Thymus (tissue), 11 donors: ENCODE results near the gene RABGAP1. TPM values are rescaled to one million over a fixed set of nuclear protein-coding genes. Genes with fewer than 3 reads are reported as not detected.

ENCODE experiments used
- DNase-seq, 9 donors: peaks; one replicate each; pipeline ENCODE4 v3.0.0-alpha.2; 2013; ENCODE audit warnings: low spot score in 9 of 9, low read depth in 6 of 9, missing footprints in 1 of 9
- H3K27ac ChIP-seq, 2 donors: one replicate each; pipeline ENCODE4 v1.5.1; 2013; ENCODE audit warnings: control low read depth in 1 of 2, low read depth in 1 of 2, low read length in 1 of 2, mild to moderate bottlenecking in 1 of 2, moderate library complexity in 1 of 2
- H3K27me3 ChIP-seq, 2 donors: one replicate each; pipeline ENCODE4 v1.5.1; 2013; ENCODE audit warnings: low read length in 1 of 2; ENCODE audit not compliant: control insufficient read depth in 2 of 2, insufficient read depth in 1 of 2
- H3K36me3 ChIP-seq, 2 donors: one replicate each; pipeline ENCODE4 v1.5.1; 2013; ENCODE audit warnings: low read length in 1 of 2, mild to moderate bottlenecking in 1 of 2, moderate library complexity in 1 of 2; ENCODE audit not compliant: control insufficient read depth in 2 of 2, insufficient read depth in 2 of 2
- H3K4me1 ChIP-seq, 2 donors: one replicate each; pipeline ENCODE4 v1.5.1; 2013; ENCODE audit warnings: low read length in 2 of 2; ENCODE audit not compliant: control insufficient read depth in 2 of 2, insufficient read depth in 2 of 2
- H3K4me3 ChIP-seq, 2 donors: one replicate each; pipeline ENCODE4 v1.5.1; 2013; ENCODE audit warnings: low read length in 2 of 2, control low read depth in 1 of 2, mild to moderate bottlenecking in 1 of 2
- H3K9me3 ChIP-seq, 2 donors: one replicate each; pipeline ENCODE4 v1.5.1; 2013; ENCODE audit warnings: low read length in 1 of 2, mild to moderate bottlenecking in 1 of 2; ENCODE audit not compliant: control insufficient read depth in 2 of 2, insufficient read depth in 1 of 2
- WGBS: extraction: QIAGEN DNeasy Blood & Tissue Kit; methylation state at CpG from one replicate; pipeline ENCODE4 v1.1.7; 2013; 5-methylcytosine and 5-hydroxymethylcytosine counted together
- polyA plus RNA-seq: library from polyadenylated mRNA; stranded (reverse); fragments of 200-250 nt; gene quantifications from one replicate; pipeline ENCODE4 v1.2.3, GENCODE V29; 2013
- total RNA-seq: library from RNA; stranded (reverse); fragments of 120-200 nt; gene quantifications from one replicate; pipeline ENCODE4 v1.2.4, GENCODE V29; 2013
- donor health status: healthy.

RABGAP1 gene
- total and polyA plus RNA-seq, 2 donors: 17.4 to 18.1 TPM

DNA sequence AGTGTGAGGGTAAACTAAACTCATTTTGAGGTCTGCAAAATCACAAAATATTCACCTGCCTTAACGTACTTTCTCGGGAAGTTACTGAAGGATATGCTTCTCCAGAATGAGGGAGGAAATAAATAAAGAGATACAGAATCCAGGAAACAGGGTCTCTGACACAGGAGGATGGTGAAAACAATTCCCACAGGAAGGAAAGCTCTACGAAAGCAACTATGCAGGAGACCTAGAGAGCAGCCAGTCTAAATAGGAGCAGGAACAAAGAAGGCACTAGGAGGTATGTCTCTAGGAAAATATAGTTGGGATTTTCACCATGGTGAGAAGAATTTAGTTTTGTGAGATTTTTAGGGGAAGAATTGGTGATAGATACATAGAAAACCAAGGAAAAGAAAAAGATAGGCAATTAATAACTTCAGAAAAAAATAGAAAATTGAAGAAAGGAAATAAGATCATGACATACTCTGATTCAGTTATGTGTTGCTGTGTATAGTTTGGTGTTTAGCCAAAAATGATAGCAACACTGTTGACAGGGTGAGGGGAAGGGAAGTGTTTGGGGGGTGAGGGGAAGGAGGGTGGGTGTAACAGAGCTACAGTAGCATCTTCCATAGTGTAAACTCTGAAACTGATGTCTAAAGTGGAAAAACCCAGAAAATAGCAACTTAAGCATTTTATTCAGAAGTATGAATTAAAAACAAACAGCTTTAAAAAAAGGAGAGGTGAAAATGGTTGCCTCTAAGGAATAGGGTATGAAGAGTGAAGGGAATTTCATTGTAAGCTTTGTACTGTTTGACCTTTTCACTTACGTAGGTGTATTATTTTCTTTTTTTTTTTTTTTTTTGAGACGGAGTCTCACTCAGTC, 102.5 kb downstream of the RABGAP1 start:
- no peak for DNase-seq
- no peaks in the 10 kb centered on the region for H3K4me1 ChIP-seq
- WGBS: 98% methylated on average over 5 of the region's 5 CpGs
- no peak overlapping the region for H3K27ac ChIP-seq
- H3K27me3 ChIP-seq: no peaks in the 10 kb centered on the region
- no peaks in the 10 kb centered on the region for H3K9me3 ChIP-seq
- no peak overlapping the region for H3K4me3 ChIP-seq
- no peaks in the 10 kb centered on the region for H3K36me3 ChIP-seq

DNA sequence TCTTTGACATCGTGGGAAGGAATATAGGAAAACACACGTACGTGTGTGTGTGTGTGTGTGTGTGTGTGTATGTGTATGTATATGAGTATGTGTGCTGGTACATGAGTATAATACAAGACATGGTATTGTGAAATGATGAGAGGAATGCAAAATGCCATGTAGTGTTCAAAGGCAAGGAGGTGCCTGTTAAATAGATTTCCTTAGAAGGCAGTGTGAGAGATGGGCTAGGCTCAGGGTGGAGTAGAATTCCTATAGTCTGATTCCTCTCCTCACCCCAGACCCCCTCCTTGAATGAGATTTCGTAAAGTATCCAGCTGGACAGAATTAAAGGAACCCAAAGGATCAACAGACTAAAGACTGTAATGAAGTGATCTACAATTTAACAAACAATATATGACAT, 103.8 kb downstream of the RABGAP1 start:
- Histone ChIP-seq H3K36me3 (no peaks in the 10 kb centered on the region), H3K9me3 (no peaks in the 10 kb centered on the region), H3K4me1 (no peaks in the 10 kb centered on the region), H3K27me3 (no peaks in the 10 kb centered on the region), H3K27ac (no peak overlapping the region), H3K4me3 (no peak overlapping the region)
- DNase-seq: no peak
- WGBS: 88% methylated on average over 4 of the region's 4 CpGs

DNA sequence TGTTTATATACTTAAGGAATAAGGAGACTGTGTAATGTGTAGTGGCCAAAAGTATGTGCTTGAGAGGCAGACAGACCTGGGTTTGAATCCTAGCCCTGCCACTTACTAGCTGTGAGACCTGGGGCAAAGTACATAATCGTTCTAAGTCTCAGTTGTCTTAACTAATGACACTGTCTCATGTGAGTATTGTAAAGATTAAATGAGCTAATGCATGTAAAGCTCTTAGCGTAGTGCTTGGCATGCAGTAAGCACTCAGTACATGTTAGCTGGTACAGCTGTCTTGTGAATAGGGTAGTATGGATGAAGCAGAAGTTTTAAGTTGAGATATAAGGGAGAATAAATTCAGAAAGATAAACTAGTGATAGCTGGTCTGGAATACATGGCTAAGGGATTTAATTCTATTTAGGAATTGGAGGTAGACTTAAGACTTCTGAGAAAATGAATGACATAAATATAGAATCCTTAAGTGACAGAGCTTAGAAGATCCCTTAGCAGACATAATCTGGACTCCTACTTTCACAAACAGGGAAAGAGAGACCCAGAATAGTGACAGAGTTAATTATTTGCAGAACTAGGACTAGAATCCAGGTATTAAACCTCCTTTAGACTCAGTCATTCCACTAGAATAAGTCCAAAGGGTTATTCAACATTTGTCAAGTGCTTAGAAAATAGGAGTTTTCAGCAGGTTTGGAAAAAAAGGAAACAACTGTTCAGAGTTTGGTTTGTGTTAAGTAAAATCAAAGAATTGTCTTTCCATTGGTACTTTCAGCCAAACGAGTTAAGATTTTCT, 105.8 kb downstream of the RABGAP1 start:
- Histone ChIP-seq H3K9me3 (no peaks in the 10 kb centered on the region), H3K27ac (no peak overlapping the region), H3K4me1 (no peaks in the 10 kb centered on the region), H3K4me3 (no peak overlapping the region), H3K36me3 (no peaks in the 10 kb centered on the region), H3K27me3 (no peaks in the 10 kb centered on the region)
- no peak for DNase-seq
- WGBS: 92% methylated on average over 3 of the region's 3 CpGs

DNA sequence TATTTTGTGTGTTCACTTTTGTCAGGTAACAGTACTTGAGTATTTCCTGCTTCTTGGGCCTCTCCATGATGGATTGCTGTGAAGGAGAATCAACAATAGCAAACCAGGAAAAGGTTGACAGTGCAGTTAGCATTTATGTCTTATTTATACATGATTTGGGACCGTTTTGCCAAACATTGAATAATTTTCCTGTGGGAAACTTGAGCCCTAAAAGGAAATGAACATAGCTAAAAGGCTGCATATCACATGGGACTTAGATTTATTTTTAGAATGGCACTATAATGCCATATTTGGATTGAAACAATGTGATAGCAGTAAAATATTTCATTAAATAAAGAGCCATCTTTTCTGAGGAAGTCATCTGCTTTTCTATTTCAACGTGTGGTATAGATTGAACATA, 107.9 kb downstream of the RABGAP1 start:
- Histone ChIP-seq H3K27me3 (no peaks in the 10 kb centered on the region), H3K4me3 (no peak overlapping the region), H3K27ac (no peak overlapping the region), H3K4me1 (no peaks in the 10 kb centered on the region), H3K9me3 (no peaks in the 10 kb centered on the region), H3K36me3 (no peaks in the 10 kb centered on the region)
- DNase-seq: no peak
- WGBS: 44% methylated on average over 2 of the region's 2 CpGs

DNA sequence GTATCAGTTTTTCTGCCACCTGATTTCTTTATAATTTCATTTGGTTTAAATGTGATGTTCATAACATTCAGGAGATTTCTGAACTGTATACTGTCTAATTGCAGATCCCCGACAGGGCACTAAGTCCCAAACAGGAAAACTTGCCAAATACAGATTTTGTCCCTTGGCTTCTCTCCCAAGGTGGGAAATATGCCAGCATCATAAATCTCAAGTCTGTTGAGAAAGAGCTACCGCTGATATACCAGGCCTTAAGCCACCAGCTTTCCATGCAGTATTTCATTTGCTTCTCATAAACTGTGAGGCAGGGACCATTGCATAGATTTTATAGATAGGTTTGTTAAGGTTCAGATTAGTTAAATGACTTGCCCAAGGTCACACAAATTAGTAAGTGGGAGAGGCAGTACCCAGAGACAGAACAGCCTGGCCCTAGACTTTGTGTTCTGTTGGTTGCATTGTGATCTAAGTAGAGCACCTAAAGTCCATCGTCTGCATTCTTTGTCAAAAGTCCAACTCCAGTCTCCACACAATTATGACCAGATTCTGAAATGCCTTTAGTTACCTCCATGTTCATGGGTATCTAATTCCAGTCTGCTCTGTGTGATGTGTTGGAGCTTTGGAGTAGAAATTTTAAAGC, 108.9 kb downstream of the RABGAP1 start:
- DNase-seq: no peak
- no peaks in the 10 kb centered on the region for H3K27me3 ChIP-seq
- no peaks in the 10 kb centered on the region for H3K4me1 ChIP-seq
- peaks cover under 1% of the 10 kb centered on the region in 2 donors for H3K36me3 ChIP-seq
- no peak overlapping the region for H3K4me3 ChIP-seq
- WGBS: 88% methylated on average over 3 of the region's 3 CpGs
- no peaks in the 10 kb centered on the region for H3K9me3 ChIP-seq
- H3K27ac ChIP-seq: no peak overlapping the region

DNA sequence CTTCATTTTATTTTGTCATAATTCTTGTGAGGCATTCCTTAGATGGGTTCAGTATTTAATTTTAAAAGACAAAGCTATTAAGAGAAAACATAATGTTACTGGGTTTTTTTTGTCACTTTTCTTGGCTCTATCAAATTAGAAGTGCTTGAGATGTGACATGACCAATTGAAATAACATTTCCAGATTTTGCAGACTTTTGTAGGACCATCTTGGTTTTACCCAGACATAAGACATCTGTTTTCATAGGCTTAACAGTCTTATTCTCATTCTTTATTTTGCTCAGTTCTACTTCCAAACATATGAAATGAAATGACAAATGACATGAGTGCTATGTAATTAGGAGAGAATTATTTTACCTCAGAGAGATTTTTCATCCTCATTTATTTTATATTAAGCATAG, 112.2 kb downstream of the RABGAP1 start:
- DNase-seq: no peak
- H3K4me1 ChIP-seq: no peaks in the 10 kb centered on the region
- no peak overlapping the region for H3K4me3 ChIP-seq
- peaks cover 7% of the 10 kb centered on the region in 2 donors for H3K36me3 ChIP-seq
- no peak overlapping the region for H3K27ac ChIP-seq
- no peaks in the 10 kb centered on the region for H3K9me3 ChIP-seq
- H3K27me3 ChIP-seq: no peaks in the 10 kb centered on the region

DNA sequence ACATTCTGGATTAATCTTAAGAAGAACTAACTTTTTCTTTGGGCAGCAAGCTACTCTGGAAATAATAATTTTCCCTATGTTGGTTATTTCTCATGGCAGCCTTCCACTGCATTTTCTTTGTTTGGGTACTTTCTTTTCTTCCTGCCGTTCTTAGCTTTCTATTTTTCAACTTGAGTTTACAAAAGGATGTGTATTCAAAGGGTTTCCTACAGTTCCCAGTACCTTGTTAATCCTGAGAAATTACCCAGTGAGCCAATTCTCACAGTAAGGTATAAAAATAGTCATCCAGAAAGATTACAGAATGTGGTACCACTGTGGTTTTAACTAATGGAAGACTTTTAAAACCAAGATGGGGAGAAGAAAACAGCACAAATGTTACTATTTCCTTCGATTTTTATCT, 112.9 kb downstream of the RABGAP1 start:
- 13% methylated on average over 2 of the region's 2 CpGs for WGBS
- no peaks in the 10 kb centered on the region for H3K27me3 ChIP-seq
- H3K36me3 ChIP-seq: peaks cover 7% of the 10 kb centered on the region in 2 donors
- no peaks in the 10 kb centered on the region for H3K9me3 ChIP-seq
- DNase-seq: no peak
- no peak overlapping the region for H3K27ac ChIP-seq
- no peak overlapping the region for H3K4me3 ChIP-seq
- no peaks in the 10 kb centered on the region for H3K4me1 ChIP-seq

DNA sequence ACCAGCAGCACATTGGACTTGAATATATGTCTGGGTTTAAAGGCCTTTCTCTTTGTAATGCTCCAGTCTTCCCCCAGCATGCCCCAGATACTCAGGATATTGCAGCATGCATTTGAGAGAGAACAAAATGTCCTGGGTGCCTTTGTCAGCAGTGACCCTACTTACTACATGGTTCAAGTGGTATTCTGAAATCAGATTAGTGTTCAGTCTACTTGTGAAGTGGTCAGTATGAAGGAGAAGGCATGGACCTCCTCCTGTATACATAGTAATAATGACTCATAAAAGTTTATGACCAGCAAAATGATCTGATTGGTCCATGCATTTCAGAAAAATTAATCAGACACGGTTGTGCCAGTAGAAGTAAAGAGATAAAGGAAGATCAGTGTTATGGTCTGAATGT, 118.0 kb downstream of the RABGAP1 start:
- no peak overlapping the region for H3K4me3 ChIP-seq
- no peaks in the 10 kb centered on the region for H3K9me3 ChIP-seq
- no peaks in the 10 kb centered on the region for H3K27me3 ChIP-seq
- peaks cover 7% of the 10 kb centered on the region in 2 donors for H3K36me3 ChIP-seq
- H3K27ac ChIP-seq: no peak overlapping the region
- no peaks in the 10 kb centered on the region for H3K4me1 ChIP-seq
- no peak for DNase-seq
- 99% methylated on average over 1 of the region's 1 CpG for WGBS
